ENCODE results near the gene DNAJC18.
"Not testable (repeated sequence)": the region's sequence is repeated elsewhere in the genome, so short reads cannot be mapped to it uniquely, and the experiment has no call there.

Gene DNAJC18

DNA sequence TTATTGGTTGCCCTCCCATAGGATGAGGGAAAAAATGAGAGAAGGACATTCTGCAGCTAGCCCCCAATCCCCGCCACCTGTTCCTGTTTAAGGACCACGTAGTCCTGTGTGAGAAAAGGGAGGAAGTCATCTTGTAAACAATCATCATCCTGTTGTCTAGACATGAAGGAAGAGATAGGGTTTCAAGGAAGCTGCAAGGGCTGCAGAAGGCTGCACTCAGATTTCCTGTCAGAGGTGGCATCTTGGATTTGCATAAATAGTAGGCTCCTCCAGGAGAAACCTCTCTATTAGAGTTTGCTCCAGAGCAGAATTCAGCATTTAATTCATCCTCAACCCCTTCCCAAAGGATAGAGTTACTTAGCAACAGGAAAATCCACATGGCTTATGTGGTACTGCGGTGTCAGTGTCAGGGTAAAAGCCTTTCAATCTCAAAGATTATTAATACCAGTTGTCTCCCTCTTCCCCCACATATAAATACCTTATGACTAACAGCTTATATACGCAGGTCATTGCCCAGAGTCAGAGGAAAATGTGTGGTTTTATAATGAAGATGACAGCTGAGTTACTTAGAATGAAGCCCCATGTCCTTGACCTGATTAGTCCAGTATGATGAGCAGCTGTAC, 4.6 kb upstream of the DNAJC18 start:
- Histone ChIP-seq H3K27ac (no peak overlapping the region), H3K9ac (ENCODE audit: insufficient read length) (no peak overlapping the region)

DNA sequence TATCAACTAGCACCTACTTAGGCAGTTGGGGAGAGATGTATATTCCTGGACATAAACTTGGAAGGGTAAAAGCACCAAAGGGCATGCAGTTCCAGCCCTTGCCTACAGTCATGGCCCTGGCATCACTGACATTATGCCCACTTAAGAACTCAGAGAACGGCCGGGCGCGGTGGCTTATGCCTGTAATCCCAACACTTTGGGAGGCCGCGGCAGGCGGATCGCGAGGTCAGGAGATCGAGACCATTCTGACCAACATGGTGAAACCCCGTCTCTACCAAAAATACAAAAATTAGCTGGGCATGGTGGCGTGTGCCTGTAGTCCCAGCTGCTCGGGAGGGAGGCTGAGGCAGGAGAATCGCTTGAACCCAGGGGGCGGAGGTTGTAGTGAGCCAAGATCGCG, 1.1 kb upstream of the DNAJC18 start:
- H3K4me3 ChIP-seq; H3K9me3 ChIP-seq (ENCODE audit: low read depth, low read length); DNase-seq (ENCODE audit: low read depth, low spot score); H3K36me3 ChIP-seq (ENCODE audit: insufficient read depth, low read length); H3K9ac ChIP-seq (ENCODE audit: insufficient read length); H3K27ac ChIP-seq: not testable (repeated sequence)

More for the DNA sequence above, 4.6 kb upstream of the DNAJC18 start:
- no peak overlapping the region for H3K4me3 ChIP-seq
- TF ChIP-seq EZH2 (IDR thresholded peaks at IDR 0.05) = no peak
- TF ChIP-seq POLR2AphosphoS5 (IDR thresholded peaks at IDR 0.05; ENCODE audit: borderline replicate concordance, low read depth, low read length) = no peak
- TF ChIP-seq FOXP2 (optimal IDR thresholded peaks at IDR 0.05; ENCODE audit: control extremely low read depth, extremely low read length, insufficient read depth) = no peak
- no peaks in the 10 kb centered on the region for H3K9me3 ChIP-seq (ENCODE audit: low read depth, low read length)
- DNase-seq (ENCODE audit: low read depth, low spot score) = no peak
- H3K36me3 ChIP-seq (ENCODE audit: insufficient read depth, low read length) = no peaks in the 10 kb centered on the region

DNA sequence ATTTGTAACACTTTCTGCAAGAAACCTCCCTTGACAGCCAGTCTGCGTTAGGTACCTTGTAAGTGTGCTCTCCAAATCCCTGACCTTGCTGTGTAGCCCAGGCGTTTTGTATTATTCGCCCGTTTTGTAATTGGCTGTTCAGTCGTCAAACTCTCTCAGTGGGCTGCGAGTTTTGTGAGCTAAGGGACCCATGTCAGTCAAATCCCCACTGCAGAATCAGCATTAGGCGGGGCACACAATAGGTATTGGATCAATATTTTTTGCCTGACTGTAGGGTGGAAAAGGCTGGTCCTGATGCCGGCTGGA, 665 bp downstream of the DNAJC18 start:
- Histone ChIP-seq H3K4me3 (peak overlapping the region; percentile 100), H3K36me3 (ENCODE audit: insufficient read depth, low read length) (no peaks in the 10 kb centered on the region), H3K27ac (no peak overlapping the region), H3K9me3 (ENCODE audit: low read depth, low read length) (no peaks in the 10 kb centered on the region), H3K9ac (ENCODE audit: insufficient read length) (no peak overlapping the region)
- no peak for DNase-seq (ENCODE audit: low read depth, low spot score)
- no peak for TF ChIP-seq FOXP2 (optimal IDR thresholded peaks at IDR 0.05; ENCODE audit: control extremely low read depth, extremely low read length, insufficient read depth)
- TF ChIP-seq POLR2AphosphoS5 (IDR thresholded peaks at IDR 0.05; ENCODE audit: borderline replicate concordance, low read depth, low read length) = no peak
- TF ChIP-seq EZH2 (IDR thresholded peaks at IDR 0.05) = no peak

DNA sequence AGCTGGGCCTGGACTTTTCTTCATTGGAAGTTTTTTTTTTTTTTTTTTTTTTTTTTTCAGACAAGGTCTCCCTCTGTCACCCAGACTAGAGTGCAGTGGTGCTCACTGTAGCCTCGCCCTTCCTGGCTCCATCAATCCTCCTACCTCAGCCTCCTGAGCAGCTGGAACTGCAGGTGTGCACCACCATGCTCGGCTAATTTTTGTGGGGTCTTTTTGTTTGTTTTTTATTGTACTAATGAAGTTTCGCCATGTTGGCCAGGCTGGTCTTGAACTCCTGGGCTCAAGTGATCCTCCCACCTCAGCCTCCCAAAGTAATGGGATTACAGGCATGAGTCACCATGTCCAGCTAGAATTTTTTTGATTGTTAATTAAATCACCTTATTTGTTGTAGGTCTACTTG, 3.6 kb downstream of the DNAJC18 start:
- Histone ChIP-seq H3K9me3 (ENCODE audit: low read depth, low read length) (no peaks in the 10 kb centered on the region), H3K36me3 (ENCODE audit: insufficient read depth, low read length) (no peaks in the 10 kb centered on the region), H3K4me3 (no peak overlapping the region), H3K9ac (ENCODE audit: insufficient read length) (no peak overlapping the region), H3K27ac (no peak overlapping the region)
- TF ChIP-seq POLR2AphosphoS5 (IDR thresholded peaks at IDR 0.05; ENCODE audit: borderline replicate concordance, low read depth, low read length) = no peak
- TF ChIP-seq EZH2 (IDR thresholded peaks at IDR 0.05) = no peak
- no peak for TF ChIP-seq FOXP2 (optimal IDR thresholded peaks at IDR 0.05; ENCODE audit: control extremely low read depth, extremely low read length, insufficient read depth)
- DNase-seq (ENCODE audit: low read depth, low spot score) = no peak

DNA sequence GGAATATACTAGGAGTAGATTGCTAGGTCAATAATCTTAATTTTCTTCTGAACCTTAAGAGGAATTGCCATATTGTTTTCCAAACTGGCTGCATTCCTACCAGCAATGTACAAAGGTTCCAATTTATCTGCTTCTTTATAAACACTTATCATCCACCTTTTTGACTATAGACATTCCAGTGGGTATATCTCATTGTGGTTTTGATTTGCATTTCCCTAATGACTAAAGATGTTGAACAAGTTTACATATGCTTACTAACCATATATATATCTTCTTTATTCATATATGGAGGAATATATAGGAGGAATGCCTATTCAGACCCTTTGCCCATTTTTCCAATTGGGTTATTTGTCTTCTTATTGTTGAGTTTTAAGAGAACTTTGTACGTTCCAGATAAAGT, 7.6 kb downstream of the DNAJC18 start:
- Histone ChIP-seq H3K9me3 (ENCODE audit: low read depth, low read length) (no peaks in the 10 kb centered on the region), H3K36me3 (ENCODE audit: insufficient read depth, low read length) (no peaks in the 10 kb centered on the region), H3K9ac (ENCODE audit: insufficient read length) (no peak overlapping the region), H3K27ac (no peak overlapping the region), H3K4me3 (no peak overlapping the region)
- DNase-seq (ENCODE audit: low read depth, low spot score) = no peak
- TF ChIP-seq FOXP2 (optimal IDR thresholded peaks at IDR 0.05; ENCODE audit: control extremely low read depth, extremely low read length, insufficient read depth) (no peak), POLR2AphosphoS5 (IDR thresholded peaks at IDR 0.05; ENCODE audit: borderline replicate concordance, low read depth, low read length) (no peak), EZH2 (IDR thresholded peaks at IDR 0.05) (no peak)

DNA sequence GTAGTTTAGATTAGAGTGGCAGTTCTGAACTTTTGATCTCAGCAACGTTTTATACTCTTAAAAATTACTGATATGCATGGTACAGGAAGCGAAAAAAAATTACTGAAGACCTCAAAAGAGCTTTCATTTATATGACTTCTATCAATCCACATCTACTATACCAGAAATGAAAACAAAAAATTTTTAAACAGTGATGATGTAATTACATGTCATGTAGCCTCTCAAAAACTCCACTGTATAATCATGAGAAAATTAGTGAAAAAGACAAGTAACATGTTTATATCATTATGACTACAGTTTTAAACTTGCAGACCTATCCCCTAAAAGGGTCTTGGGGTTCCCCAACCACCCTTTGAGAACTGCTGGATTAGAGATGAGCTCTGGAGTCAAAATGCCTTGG, 9.3 kb downstream of the DNAJC18 start:
- Histone ChIP-seq H3K9me3 (ENCODE audit: low read depth, low read length) (no peaks in the 10 kb centered on the region), H3K9ac (ENCODE audit: insufficient read length) (no peak overlapping the region), H3K4me3 (no peak overlapping the region), H3K36me3 (ENCODE audit: insufficient read depth, low read length) (no peaks in the 10 kb centered on the region), H3K27ac (no peak overlapping the region)
- TF ChIP-seq EZH2 (IDR thresholded peaks at IDR 0.05) = no peak
- TF ChIP-seq POLR2AphosphoS5 (IDR thresholded peaks at IDR 0.05; ENCODE audit: borderline replicate concordance, low read depth, low read length) = no peak
- TF ChIP-seq FOXP2 (optimal IDR thresholded peaks at IDR 0.05; ENCODE audit: control extremely low read depth, extremely low read length, insufficient read depth) = no peak
- DNase-seq (ENCODE audit: low read depth, low spot score) = no peak

DNA sequence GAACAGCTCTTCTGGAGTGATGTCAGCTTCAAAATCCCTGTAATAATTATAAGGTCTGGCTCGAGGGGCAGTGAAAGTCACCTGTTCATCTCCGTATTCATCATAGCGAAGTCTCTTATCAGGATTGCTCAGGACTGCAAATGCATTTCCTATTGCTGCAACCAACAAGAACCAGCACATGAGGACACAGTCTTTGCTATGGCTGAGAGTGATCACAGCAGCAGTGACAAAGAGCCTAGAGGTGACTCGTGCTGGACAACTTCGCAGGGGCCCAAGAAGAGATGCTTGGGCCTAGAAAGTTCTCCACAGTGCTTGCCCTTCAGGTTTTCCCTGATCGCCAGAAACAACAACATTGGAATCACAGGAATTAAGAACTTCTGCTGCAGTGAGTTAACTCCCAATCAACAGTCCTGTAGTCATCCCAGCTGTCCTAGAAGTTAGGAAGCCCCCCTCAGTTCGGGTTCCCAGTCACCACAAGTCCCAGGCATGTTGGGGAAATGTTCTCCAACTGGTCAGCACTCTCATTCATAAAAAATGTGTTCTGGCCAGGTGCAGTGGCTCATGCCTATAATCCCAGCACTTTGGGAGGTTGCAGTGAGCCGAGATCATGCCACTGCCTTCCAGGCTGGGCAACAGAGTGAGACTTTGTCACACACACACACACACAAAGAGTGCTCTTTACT, 13.0 kb downstream of the DNAJC18 start:
- Histone ChIP-seq H3K4me3 (no peak overlapping the region), H3K9ac (ENCODE audit: insufficient read length) (no peak overlapping the region), H3K9me3 (ENCODE audit: low read depth, low read length) (no peaks in the 10 kb centered on the region), H3K27ac (no peak overlapping the region), H3K36me3 (ENCODE audit: insufficient read depth, low read length) (no peaks in the 10 kb centered on the region)
- no peak for TF ChIP-seq EZH2 (IDR thresholded peaks at IDR 0.05)
- no peak for TF ChIP-seq POLR2AphosphoS5 (IDR thresholded peaks at IDR 0.05; ENCODE audit: borderline replicate concordance, low read depth, low read length)
- no peak for TF ChIP-seq FOXP2 (optimal IDR thresholded peaks at IDR 0.05; ENCODE audit: control extremely low read depth, extremely low read length, insufficient read depth)
- no peak for DNase-seq (ENCODE audit: low read depth, low spot score)

DNA sequence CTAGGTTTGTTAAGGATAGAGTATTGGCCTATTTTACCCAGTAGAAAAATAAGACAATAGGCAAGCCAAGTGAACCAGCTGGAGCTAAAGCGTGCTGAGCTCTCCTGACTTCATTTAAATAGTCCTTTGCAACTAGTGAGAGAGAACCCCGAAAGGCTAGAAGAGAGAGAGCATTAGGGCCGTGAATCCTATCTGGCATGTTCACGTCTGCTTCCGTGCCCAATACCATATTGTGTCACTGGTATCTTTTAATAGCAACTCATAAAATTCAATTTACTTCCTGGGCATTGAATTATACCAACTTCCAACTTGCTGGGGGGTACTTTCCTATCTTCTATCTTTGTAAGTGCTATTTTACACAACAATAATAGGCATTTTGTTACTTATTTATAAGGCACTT, 13.8 kb downstream of the DNAJC18 start:
- DNase-seq (ENCODE audit: low read depth, low spot score) = no peak

More for the DNA sequence above, 13.8 kb downstream of the DNAJC18 start:
- H3K36me3 ChIP-seq (ENCODE audit: insufficient read depth, low read length) = no peaks in the 10 kb centered on the region
- TF ChIP-seq FOXP2 (optimal IDR thresholded peaks at IDR 0.05; ENCODE audit: control extremely low read depth, extremely low read length, insufficient read depth) = no peak
- no peak for TF ChIP-seq EZH2 (IDR thresholded peaks at IDR 0.05)
- no peak for TF ChIP-seq POLR2AphosphoS5 (IDR thresholded peaks at IDR 0.05; ENCODE audit: borderline replicate concordance, low read depth, low read length)
- no peaks in the 10 kb centered on the region for H3K9me3 ChIP-seq (ENCODE audit: low read depth, low read length)
- H3K27ac ChIP-seq = no peak overlapping the region
- no peak overlapping the region for H3K4me3 ChIP-seq
- H3K9ac ChIP-seq (ENCODE audit: insufficient read length) = no peak overlapping the region

Measured in SK-N-MC (cell line).